GM23338 (cell line): ENCODE measurements around the gene AFF3.

ENCODE experiments used
- CTCF ChIP-seq, 2 experiments: fragments of 200-600 bp in 1 of 2; sonication (generic) in 1 of 2; conservative IDR thresholded peaks; 2 replicates each; pipeline versions ENCODE4 v1.5.1 to v1.6.1; 2016 to 2017; ENCODE audit warnings: antibody characterized with exemption in 2 of 2, low read depth in 2 of 2, mild to moderate bottlenecking in 2 of 2, moderate library complexity in 1 of 2
- ETS1 ChIP-seq: IDR thresholded peaks from 2 replicates; pipeline ENCODE4 v1.6.1; 2016; ENCODE audit warnings: antibody characterized with exemption
- EZH2phosphoT487 ChIP-seq: fragments of 200-600 bp; sonication (generic); IDR thresholded peaks from one replicate; pipeline ENCODE4 v1.8.1; 2018; ENCODE audit warnings: antibody characterized with exemption; ENCODE audit not compliant: unreplicated experiment
- JUNB ChIP-seq: IDR thresholded peaks from one replicate; pipeline ENCODE4 v1.6.1; 2016; ENCODE audit warnings: antibody characterized with exemption; ENCODE audit not compliant: unreplicated experiment
- POLR2AphosphoS5 ChIP-seq: IDR thresholded peaks from 2 replicates; pipeline ENCODE4 v1.6.1; 2016; ENCODE audit warnings: antibody characterized with exemption, low read depth
- REST ChIP-seq: IDR thresholded peaks from one replicate; pipeline ENCODE4 v1.6.1; 2018; ENCODE audit warnings: antibody characterized with exemption; ENCODE audit not compliant: unreplicated experiment

GRCh38 chr2:99559075-99559662 lies 583.2 kb downstream of the AFF3 start:
- TF ChIP-seq CTCF (conservative IDR thresholded peaks at IDR 0.05; ENCODE audit: low read depth in 2 of 2) (peak; percentile 98 to 99), POLR2AphosphoS5 (no peak), ETS1 (no peak), EZH2phosphoT487 (no peak), REST (no peak), JUNB (no peak)
